Esophagus (tissue), 2 donors: ENCODE measurements around the gene FBRS. TPM values are rescaled to one million over a fixed set of nuclear protein-coding genes. Genes with fewer than 3 reads are reported as not detected.

Source experiments
- H3K27ac ChIP-seq, 2 donors: one replicate each; pipeline ENCODE4 v1.5.1; 2013; ENCODE audit warnings: low read depth in 2 of 2, mild to moderate bottlenecking in 2 of 2, inconsistent platforms in 1 of 2, low read length in 1 of 2, moderate library complexity in 1 of 2
- H3K27me3 ChIP-seq, 2 donors: one replicate each; pipeline ENCODE4 v1.6.1; 2013; ENCODE audit warnings: low read length in 2 of 2, control low read depth in 1 of 2, mild to moderate bottlenecking in 1 of 2; ENCODE audit not compliant: insufficient read depth in 2 of 2, control insufficient read depth in 1 of 2
- H3K36me3 ChIP-seq, 2 donors: one replicate each; pipeline ENCODE4 v1.6.1; 2013; ENCODE audit warnings: low read length in 1 of 2; ENCODE audit not compliant: control insufficient read depth in 2 of 2, insufficient read depth in 2 of 2
- H3K4me1 ChIP-seq, 2 donors: one replicate each; pipeline ENCODE4 v1.6.1; 2013; ENCODE audit warnings: low read length in 1 of 2; ENCODE audit not compliant: control insufficient read depth in 2 of 2, insufficient read depth in 2 of 2
- H3K4me3 ChIP-seq, 2 donors: one replicate each; pipeline ENCODE4 v1.5.1; 2013; ENCODE audit warnings: low read length in 2 of 2, mild to moderate bottlenecking in 2 of 2, low read depth in 1 of 2, moderate library complexity in 1 of 2
- H3K9me3 ChIP-seq, 2 donors: one replicate each; pipeline ENCODE4 v1.6.1; 2013; ENCODE audit warnings: mild to moderate bottlenecking in 2 of 2, low read depth in 1 of 2, low read length in 1 of 2, moderate library complexity in 1 of 2; ENCODE audit not compliant: control insufficient read depth in 2 of 2, insufficient read depth in 1 of 2
- WGBS, 2 donors: extraction: QIAGEN DNeasy Blood & Tissue Kit; methylation state at CpG; one replicate each; pipeline ENCODE4 v1.1.7; 2013; 5-methylcytosine and 5-hydroxymethylcytosine counted together
- polyA plus RNA-seq, 2 donors: library from polyadenylated mRNA; stranded (reverse); fragments of 200-250 nt; gene quantifications; one replicate each; pipeline ENCODE4 v1.2.3, GENCODE V29; 2013
- donor health status: healthy with polysubstance abuse.
- donor health status: Bipolar disorder and iron deficiency.

The FBRS gene
- polyA plus RNA-seq, 2 donors = 43.5 to 84.8 TPM

DNA sequence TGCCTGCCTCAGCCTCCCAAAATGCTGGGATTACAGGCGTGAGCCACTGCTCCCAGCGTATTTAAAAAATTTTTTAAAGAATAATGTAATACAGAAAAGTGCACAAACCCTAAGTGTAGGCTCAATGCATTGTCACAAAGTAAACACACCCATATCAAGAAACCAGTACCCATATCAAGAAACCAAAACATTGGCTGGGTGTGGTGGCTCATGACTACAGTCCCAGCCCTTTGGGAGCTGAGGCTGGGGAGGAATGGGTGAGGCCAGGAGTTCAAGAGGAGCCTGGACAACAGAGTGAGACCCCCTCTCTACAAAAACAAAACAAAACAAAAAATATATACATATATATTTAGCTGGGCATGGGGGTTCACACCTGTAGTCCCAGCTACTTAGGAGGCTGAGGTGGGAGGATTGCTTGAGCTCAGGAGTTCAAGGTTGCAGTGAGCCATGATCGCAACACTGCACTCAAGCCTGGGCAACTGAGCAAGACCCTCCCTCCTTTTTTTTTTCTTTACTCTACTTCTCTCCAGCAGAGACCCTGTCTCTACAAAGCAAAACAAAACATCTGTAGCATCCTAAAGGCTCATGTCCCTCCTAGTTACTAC is 16.8 kb upstream of the FBRS start:
- no peaks in the 10 kb centered on the region for H3K4me1 ChIP-seq
- 82 to 83% methylated on average over 3 of the region's 3 CpGs for WGBS, 2 donors
- H3K4me3 ChIP-seq = no peak overlapping the region
- H3K27me3 ChIP-seq = no peaks in the 10 kb centered on the region
- H3K27ac ChIP-seq = no peak overlapping the region
- no peaks in the 10 kb centered on the region for H3K9me3 ChIP-seq
- no peaks in the 10 kb centered on the region for H3K36me3 ChIP-seq

DNA sequence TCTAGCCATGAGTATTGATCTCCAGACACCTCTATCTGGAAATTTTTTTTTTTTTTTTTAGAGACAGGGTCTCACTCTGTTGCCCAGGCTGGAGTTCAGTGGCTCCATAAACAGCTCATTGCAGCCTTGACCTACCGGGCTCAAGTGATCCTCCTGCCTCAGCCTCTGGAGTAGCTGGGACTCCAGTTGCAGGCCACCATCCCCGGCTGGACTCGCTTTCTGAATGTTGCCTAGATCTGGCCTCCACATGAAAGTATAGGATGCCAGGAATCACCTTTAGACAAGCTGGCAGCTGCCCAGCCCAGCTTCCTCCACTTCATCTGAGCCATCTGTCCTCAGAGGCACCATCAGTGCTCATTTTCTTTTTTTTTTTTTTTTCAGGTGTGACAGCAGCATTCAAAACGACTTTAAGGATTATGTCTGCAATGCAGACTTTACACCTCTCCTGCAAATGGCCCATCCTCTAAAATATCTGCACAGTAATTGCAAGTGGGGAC is 13.8 kb upstream of the FBRS start:
- no peak overlapping the region for H3K27ac ChIP-seq
- 67 to 71% methylated on average over 4 of the region's 4 CpGs for WGBS, 2 donors
- no peak overlapping the region for H3K4me3 ChIP-seq
- no peaks in the 10 kb centered on the region for H3K4me1 ChIP-seq
- no peaks in the 10 kb centered on the region for H3K36me3 ChIP-seq
- no peaks in the 10 kb centered on the region for H3K27me3 ChIP-seq
- no peaks in the 10 kb centered on the region for H3K9me3 ChIP-seq

DNA sequence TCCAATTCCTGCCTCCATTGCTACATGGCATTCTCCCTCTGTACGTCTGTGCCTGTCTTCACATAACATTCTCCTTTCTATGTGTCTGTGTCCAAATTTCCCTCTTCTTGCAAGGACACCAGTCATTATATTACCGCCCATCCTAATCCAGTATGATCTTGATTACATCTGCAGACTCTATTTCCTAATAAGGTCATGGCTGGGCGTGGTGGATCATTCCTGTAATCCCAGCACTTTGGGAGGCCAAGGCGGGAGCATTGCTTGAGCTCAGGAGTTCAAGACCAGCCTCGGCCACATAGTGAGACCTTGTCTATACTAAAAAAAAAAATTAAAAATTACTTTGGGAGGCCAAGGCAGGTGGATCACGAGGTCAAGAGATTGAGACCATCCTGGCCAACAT is 12.5 kb upstream of the FBRS start:
- no peak overlapping the region for H3K27ac ChIP-seq
- H3K9me3 ChIP-seq = no peaks in the 10 kb centered on the region
- H3K27me3 ChIP-seq = no peaks in the 10 kb centered on the region
- peaks cover 0 to 4% of the 10 kb centered on the region in 2 donors for H3K4me1 ChIP-seq
- 65% methylated on average over 6 of the region's 6 CpGs for WGBS, 2 donors
- no peak overlapping the region for H3K4me3 ChIP-seq
- H3K36me3 ChIP-seq = no peaks in the 10 kb centered on the region

DNA sequence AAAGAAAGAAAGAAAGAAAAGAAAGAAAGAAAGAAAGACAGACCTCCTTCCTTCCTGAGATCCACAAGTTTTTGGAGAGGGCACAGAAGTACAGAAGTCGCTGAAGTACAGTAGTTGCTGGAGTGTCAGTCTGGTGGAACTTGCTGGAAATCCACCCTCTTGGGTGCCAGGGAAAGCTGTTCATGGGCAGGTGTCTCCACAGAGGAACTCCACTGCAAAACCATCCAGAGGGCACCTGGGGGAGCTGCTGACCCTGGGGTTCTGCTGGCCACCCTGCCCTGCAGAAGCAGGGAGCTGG is 11.0 kb upstream of the FBRS start:
- H3K4me3 ChIP-seq = no peak overlapping the region
- peaks cover 0 to 4% of the 10 kb centered on the region in 2 donors for H3K4me1 ChIP-seq
- no peaks in the 10 kb centered on the region for H3K27me3 ChIP-seq
- H3K27ac ChIP-seq = no peak overlapping the region
- H3K36me3 ChIP-seq = no peaks in the 10 kb centered on the region
- no peaks in the 10 kb centered on the region for H3K9me3 ChIP-seq
- WGBS, 2 donors = 67 to 88% methylated on average over 1 of the region's 1 CpG

DNA sequence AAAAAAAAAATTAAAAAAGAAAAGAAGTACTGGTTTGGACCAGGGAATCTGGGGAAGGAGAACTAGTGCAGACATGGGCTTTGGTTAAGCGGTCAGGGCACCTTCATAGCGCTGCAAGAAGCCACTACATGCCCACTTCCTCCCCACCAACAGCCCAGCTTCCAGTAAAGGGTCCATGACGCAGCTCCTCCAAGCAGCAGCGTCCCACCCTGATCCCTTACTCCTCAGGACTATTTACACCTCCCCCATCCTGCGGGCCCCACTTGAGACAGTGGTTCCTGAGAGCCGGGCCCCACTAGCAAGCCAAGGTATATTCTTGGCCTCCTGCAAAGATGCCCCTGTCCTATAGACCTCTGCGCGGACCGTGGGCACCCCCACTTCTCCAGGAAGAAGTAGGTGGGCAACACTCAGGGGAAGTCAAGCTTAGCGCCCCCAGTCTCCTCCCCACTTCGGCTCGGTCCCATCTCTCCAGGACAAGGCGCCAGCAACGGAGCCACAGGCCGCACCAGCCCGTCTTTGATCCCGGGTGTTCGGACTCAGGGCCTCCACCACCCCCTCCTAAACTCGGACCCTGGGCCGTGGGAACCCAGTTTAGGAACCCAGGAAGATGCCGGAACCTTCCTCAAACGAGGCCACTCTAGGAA is 8.4 kb upstream of the FBRS start:
- no peaks in the 10 kb centered on the region for H3K27me3 ChIP-seq
- peaks cover 0 to 4% of the 10 kb centered on the region in 2 donors for H3K4me1 ChIP-seq
- peaks cover 0 to 20% of the 10 kb centered on the region in 2 donors for H3K36me3 ChIP-seq
- H3K27ac ChIP-seq = peak overlapping the region; percentile 98 to 99
- 30 to 33% methylated on average over 22 of the region's 22 CpGs for WGBS, 2 donors
- H3K4me3 ChIP-seq = peak overlapping the region; percentile 55 to 72
- H3K9me3 ChIP-seq = no peaks in the 10 kb centered on the region

DNA sequence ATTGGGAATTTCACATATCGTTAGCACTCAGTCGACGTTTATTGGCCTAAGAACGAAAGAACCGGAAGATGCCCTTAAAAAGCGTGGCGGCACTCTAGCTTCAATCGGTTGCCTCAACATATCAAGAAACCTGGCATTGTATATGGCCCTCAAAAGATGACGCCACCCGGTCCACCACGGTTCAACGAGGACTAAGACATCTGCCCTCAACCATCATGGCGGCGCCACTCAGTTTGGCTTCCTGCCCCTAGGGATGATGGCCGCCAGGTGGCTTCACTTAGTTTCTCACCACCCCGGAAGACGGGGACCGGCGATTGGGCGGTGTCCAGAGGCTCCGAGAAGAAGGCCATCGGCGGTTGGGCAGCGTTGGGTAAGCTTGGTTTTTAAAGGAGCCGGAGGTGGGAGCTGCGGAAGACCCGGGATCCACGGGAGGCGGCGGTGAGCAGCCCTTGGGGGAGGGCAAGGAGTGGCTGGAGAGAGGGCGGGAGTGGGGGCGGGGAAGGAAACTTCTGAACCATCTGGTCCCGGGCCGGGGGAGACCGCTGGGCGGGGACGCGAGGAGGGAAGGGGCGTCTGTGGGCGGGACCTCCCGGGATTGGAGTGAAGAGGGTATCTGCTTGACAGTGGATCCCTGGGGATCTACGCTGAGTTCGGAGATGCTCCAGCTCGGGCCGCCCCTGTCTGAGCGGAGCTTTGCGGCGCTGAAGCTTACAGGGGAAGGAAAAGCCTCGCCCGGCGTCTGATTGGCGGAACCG is 7.7 kb upstream of the FBRS start, which contains the start of gene PRR14:
Gene PRR14, plus strand, starts transcription at position 592 of the 755 bp plus-strand sequence. CDS start 686 bp downstream, outside the sequence.
- no peaks in the 10 kb centered on the region for H3K27me3 ChIP-seq
- H3K27ac ChIP-seq = peak within 1 kb of the TSS; percentile 98 to 99
- peak within 1 kb of the TSS; percentile 72 to 78 for H3K4me3 ChIP-seq
- H3K36me3 ChIP-seq = peaks cover 5 to 27% of the 10 kb centered on the region in 2 donors
- H3K9me3 ChIP-seq = no peaks in the 10 kb centered on the region
- 1% methylated on average over 52 to 53 of the region's 53 CpGs for WGBS, 2 donors
- H3K4me1 ChIP-seq = peaks cover 0 to 4% of the 10 kb centered on the region in 2 donors

DNA sequence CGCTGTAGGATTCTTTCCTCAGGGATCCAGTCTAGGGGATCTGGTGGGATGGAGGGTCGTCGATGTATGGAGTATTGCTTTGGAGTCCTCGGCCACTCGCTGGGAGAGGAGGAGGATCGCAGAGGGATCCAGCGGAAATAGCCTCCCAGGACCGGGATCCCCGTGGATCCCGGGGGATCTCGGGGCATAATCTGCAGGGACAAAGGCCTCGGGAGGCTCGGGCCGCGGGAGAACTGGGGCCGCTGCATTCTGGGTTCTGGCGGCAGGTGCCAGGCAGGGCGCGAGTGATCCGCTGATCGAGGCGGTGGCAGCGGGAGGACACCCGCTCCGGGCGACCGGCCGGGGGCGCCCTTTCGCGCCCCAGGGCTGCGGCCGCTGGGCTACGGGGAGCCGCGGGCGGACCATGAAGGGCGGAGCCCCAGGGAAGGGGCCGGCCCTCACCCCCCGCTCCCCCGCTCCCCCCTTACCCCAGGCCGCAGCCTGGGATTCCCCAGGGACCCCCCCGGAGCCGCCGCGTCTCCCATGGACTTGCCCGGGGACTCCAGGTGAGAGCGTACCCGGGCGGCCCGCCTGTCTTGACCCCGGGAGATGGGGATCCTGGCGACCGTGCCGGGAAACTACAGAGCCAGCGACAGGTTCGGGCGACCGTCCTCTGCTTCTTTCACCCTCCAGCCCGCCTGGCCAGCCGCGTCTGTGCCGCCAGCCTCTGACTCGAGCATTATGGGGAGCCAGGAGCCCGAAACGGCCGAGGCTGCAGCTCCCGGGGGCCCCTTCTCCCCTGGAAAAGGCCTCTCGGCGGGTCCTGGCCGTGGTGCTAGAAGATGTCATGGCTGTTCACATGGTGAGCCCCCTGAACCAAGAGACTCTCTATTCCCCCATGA is 6.9 kb upstream of the FBRS start:
- Histone ChIP-seq H3K36me3 (peaks cover 8 to 31% of the 10 kb centered on the region in 2 donors), H3K27ac (peak overlapping the region; percentile 98 to 99), H3K27me3 (no peaks in the 10 kb centered on the region), H3K4me3 (peak overlapping the region; percentile 72 to 78), H3K9me3 (no peaks in the 10 kb centered on the region), H3K4me1 (peaks cover 0 to 4% of the 10 kb centered on the region in 2 donors)
- WGBS, 2 donors = 1% methylated on average over 64 to 71 of the region's 71 CpGs

DNA sequence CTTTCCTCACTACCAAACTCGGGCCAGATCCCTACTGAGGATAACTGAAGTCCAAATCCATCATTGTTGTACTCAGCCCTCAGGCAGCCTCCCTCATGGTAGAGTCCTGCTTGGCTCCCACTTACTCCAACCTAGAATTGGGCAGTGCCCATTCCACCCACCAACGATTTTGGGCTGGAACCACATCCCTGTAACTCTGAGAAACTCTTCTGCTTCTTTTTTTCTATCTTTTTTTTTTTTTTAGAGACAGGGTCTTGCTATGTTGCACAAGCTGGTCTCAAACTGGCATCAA is 6.3 kb upstream of the FBRS start:
- H3K9me3 ChIP-seq = no peaks in the 10 kb centered on the region
- peak overlapping the region; percentile 66 to 72 for H3K4me3 ChIP-seq
- peaks cover 8 to 31% of the 10 kb centered on the region in 2 donors for H3K36me3 ChIP-seq
- WGBS, 2 donors = 9 to 14% methylated on average over 2 of the region's 2 CpGs
- peaks cover 0 to 7% of the 10 kb centered on the region in 2 donors for H3K4me1 ChIP-seq
- no peaks in the 10 kb centered on the region for H3K27me3 ChIP-seq
- peak overlapping the region; percentile 98 to 99 for H3K27ac ChIP-seq

DNA sequence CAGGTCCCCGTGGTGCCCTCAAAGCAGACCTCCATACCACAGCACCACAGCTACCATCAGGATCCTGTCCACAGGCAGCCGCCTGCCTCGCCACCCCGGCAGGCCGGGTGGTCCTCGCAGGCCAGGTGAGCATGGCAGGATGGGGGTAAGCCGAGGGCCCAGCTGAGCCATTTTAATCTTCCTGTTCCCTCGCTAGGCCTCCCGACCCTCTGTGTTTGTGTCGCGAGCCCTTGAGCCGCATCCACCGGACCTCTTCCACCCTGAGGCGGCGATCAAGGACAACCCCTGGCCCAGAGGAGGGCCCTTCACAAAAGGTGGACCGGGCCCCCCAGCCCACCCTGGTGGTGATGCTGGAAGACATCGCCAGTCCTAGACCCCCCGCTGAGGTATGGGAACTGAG is 5.5 kb upstream of the FBRS start:
- H3K36me3 ChIP-seq = peaks cover 8 to 31% of the 10 kb centered on the region in 2 donors
- no peak overlapping the region for H3K27ac ChIP-seq
- no peak overlapping the region for H3K4me3 ChIP-seq
- no peaks in the 10 kb centered on the region for H3K9me3 ChIP-seq
- WGBS, 2 donors = 92% methylated on average over 18 of the region's 18 CpGs
- H3K4me1 ChIP-seq = peaks cover 0 to 8% of the 10 kb centered on the region in 2 donors
- no peaks in the 10 kb centered on the region for H3K27me3 ChIP-seq
